Ascending aorta (tissue), 2 donors: Measurements from ENCODE around the gene EXOC4. TPM values are rescaled to one million over a fixed set of nuclear protein-coding genes. Genes with fewer than 3 reads are reported as not detected.

Experiments
- DNase-seq, 2 donors: peaks; one replicate each; pipeline ENCODE4 v3.0.0-alpha.2; 2019; ENCODE audit warnings: low spot score in 2 of 2
- H3K27ac ChIP-seq, 2 donors: fragments of 200-600 bp; sonication (generic); one replicate each; pipeline ENCODE4 v1.5.1; 2016 to 2017; ENCODE audit warnings: mild to moderate bottlenecking in 1 of 2
- H3K27me3 ChIP-seq: fragments of 200-600 bp; sonication (generic); one replicate; pipeline ENCODE4 v1.5.1; 2017
- H3K36me3 ChIP-seq, 2 donors: fragments of 200-600 bp; sonication (generic); one replicate each; pipeline ENCODE4 v1.5.1; 2016
- H3K4me1 ChIP-seq, 2 donors: fragments of 200-600 bp; sonication (generic); one replicate each; pipeline ENCODE4 v1.5.1; 2016 to 2017; ENCODE audit warnings: mild to moderate bottlenecking in 1 of 2
- H3K4me3 ChIP-seq, 2 donors: fragments of 200-600 bp; sonication (generic); one replicate each; pipeline ENCODE4 v1.5.1; 2016 to 2017; ENCODE audit warnings: mild to moderate bottlenecking in 1 of 2
- H3K9me3 ChIP-seq, 2 donors: fragments of 200-600 bp; sonication (generic); one replicate each; pipeline ENCODE4 v1.5.1; 2016
- CTCF ChIP-seq, 3 experiments: fragments of 200-600 bp in 2 of 3; fragments of 450-650 bp in 1 of 3; sonication (generic) in 2 of 3; IDR thresholded peaks; one replicate each; pipeline ENCODE4 v1.5.1; 2016 to 2019; ENCODE audit warnings: antibody characterized with exemption in 3 of 3, mild to moderate bottlenecking in 1 of 3, moderate library complexity in 1 of 3
- intact Hi-C: fragments of 100-400 bp; cut with DNase I; formaldehyde crosslinking; loops from one replicate; pipeline ENCODE4 v1.15.1; 2023
- total RNA-seq: library from RNA; depleted of rRNA; stranded (reverse); fragments of >200 nt; gene quantifications from one replicate; pipeline ENCODE4 v1.1.0, GENCODE V29; 2016

Gene EXOC4
- total RNA-seq, 1 donor from 2014 or later: 27.1 TPM

DNA sequence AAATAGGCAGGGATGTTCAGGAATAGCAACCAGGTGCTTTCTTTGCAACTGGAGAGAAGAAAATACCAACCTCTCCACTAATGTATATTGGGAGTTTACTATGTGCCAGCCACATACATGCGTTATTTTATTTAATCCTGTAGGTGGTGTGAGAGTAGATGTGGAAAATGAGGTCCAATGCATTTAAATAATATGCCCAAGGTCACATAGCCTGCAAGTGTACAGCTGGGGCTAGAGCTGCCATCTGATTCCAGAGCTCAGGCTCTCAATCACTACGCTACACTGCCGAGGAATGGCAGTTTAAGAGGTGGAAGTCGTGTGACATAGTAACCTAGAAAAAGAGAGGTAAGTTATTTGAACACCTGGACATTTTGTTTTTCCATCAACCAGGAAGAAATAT lies 277.0 kb downstream of the EXOC4 start:
- H3K4me1 ChIP-seq: no peaks in the 10 kb centered on the region
- H3K4me3 ChIP-seq: no peak overlapping the region
- DNase-seq: no peak
- no peaks in the 10 kb centered on the region for H3K9me3 ChIP-seq
- no peaks in the 10 kb centered on the region for H3K27me3 ChIP-seq
- TF ChIP-seq CTCF (IDR thresholded peaks at IDR 0.05): no peak
- intact Hi-C loops: no loop called here
- no peaks in the 10 kb centered on the region for H3K36me3 ChIP-seq
- H3K27ac ChIP-seq: no peak overlapping the region

GRCh38 chr7:133530682-133531081 lies 277.8 kb downstream of the EXOC4 start:
- Histone ChIP-seq H3K9me3 (no peaks in the 10 kb centered on the region), H3K27ac (no peak overlapping the region), H3K4me3 (no peak overlapping the region), H3K27me3 (no peaks in the 10 kb centered on the region), H3K4me1 (no peaks in the 10 kb centered on the region), H3K36me3 (no peaks in the 10 kb centered on the region)
- TF ChIP-seq CTCF (IDR thresholded peaks at IDR 0.05): no peak
- no peak for DNase-seq
- intact Hi-C loops: no loop called here

GRCh38 chr7:133534816-133535215 lies 281.9 kb downstream of the EXOC4 start:
- H3K9me3 ChIP-seq: no peaks in the 10 kb centered on the region
- intact Hi-C loops: no loop called here
- H3K4me3 ChIP-seq: no peak overlapping the region
- H3K36me3 ChIP-seq: no peaks in the 10 kb centered on the region
- H3K27ac ChIP-seq: no peak overlapping the region
- no peaks in the 10 kb centered on the region for H3K4me1 ChIP-seq
- TF ChIP-seq CTCF (IDR thresholded peaks at IDR 0.05): no peak
- no peak for DNase-seq
- H3K27me3 ChIP-seq: no peaks in the 10 kb centered on the region

DNA sequence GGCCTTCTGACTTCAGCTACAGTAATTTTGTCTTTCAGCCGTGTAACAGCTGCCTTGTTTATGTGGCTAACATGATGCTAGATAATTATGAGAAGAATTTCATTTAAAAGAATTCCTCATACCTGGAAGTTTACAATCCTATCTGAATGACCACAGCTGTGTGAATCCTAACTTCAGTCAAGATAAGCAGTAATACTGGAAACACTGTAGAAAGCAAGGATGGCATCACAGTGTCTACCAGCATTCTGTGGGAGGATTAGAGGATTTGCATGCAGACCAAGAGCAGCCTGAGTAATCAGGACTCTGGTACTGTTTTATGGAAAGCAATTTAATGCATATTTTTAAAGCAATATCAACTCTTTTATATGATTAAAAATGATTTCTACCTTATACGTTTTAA lies 282.4 kb downstream of the EXOC4 start:
- H3K4me3 ChIP-seq: no peak overlapping the region
- no peaks in the 10 kb centered on the region for H3K4me1 ChIP-seq
- H3K27ac ChIP-seq: no peak overlapping the region
- TF ChIP-seq CTCF (IDR thresholded peaks at IDR 0.05): no peak
- H3K36me3 ChIP-seq: no peaks in the 10 kb centered on the region
- DNase-seq: no peak
- intact Hi-C loops: no loop called here
- H3K27me3 ChIP-seq: no peaks in the 10 kb centered on the region
- H3K9me3 ChIP-seq: no peaks in the 10 kb centered on the region

DNA sequence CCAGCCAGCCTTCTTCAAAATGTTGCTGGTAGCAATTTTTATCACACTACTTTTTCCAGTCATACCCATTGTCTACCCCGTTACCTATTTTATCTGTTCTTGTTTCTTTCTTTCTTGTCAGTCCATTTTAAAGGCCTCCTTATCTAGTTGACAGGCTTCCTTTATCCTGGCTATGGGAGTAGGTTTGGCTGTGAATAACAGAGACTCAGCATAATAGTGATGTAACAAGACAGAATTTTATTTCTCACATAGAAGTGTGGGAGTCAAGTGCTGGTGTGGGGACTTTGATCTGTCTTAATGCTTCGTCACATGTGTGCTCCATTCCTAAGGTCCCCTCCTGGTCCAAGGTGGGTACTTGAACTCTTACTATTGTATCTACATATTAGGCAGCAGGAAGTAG lies 283.6 kb downstream of the EXOC4 start:
- no peaks in the 10 kb centered on the region for H3K9me3 ChIP-seq
- no peak overlapping the region for H3K4me3 ChIP-seq
- intact Hi-C loops: no loop called here
- H3K27me3 ChIP-seq: no peaks in the 10 kb centered on the region
- TF ChIP-seq CTCF (IDR thresholded peaks at IDR 0.05): no peak
- H3K36me3 ChIP-seq: no peaks in the 10 kb centered on the region
- no peaks in the 10 kb centered on the region for H3K4me1 ChIP-seq
- no peak for DNase-seq
- H3K27ac ChIP-seq: no peak overlapping the region

- TF ChIP-seq CTCF (IDR thresholded peaks at IDR 0.05): no peak
- H3K27me3 ChIP-seq: no peaks in the 10 kb centered on the region
- no peaks in the 10 kb centered on the region for H3K4me1 ChIP-seq
- H3K4me3 ChIP-seq: no peak overlapping the region
- no peak for DNase-seq
- H3K9me3 ChIP-seq: no peaks in the 10 kb centered on the region
- intact Hi-C loops: no loop called here
- no peak overlapping the region for H3K27ac ChIP-seq
- H3K36me3 ChIP-seq: no peaks in the 10 kb centered on the region
These were observed 286.1 kb downstream of the EXOC4 start for GRCh38 chr7:133539016-133539415.
